Stimulated activated CD4-positive, alpha-beta T cell treated with anti-CD3 and anti-CD28 coated beads, TNF-alpha, amount 100 ng/mL, for 4 hours (primary cell): ENCODE measurements around the gene LRRC75A.

Source experiments
- DNase-seq, 3 experiments: peaks; one replicate each; pipeline ENCODE4 v3.0.0-alpha.2; 2020; ENCODE audit warnings: low read depth in 3 of 3

Gene LRRC75A

GRCh38 chr17:16493531-16494046, 1.6 kb upstream of the LRRC75A start:
- DNase-seq = no peak

- DNase-seq = no peak
Observed at GRCh38 chr17:16492613-16493530, 879 bp upstream of the LRRC75A start.

GRCh38 chr17:16491131-16491702, 776 bp downstream of the LRRC75A start:
- DNase-seq = peak in 1 of 3 experiments; percentile 7

- no peak for DNase-seq
Observed at GRCh38 chr17:16489431-16489830, 2.6 kb downstream of the LRRC75A start.

GRCh38 chr17:16488968-16489337, 3.0 kb downstream of the LRRC75A start:
- no peak for DNase-seq

- DNase-seq = no peak
Observed at GRCh38 chr17:16488186-16488967, 3.6 kb downstream of the LRRC75A start.

GRCh38 chr17:16486373-16487250, 5.4 kb downstream of the LRRC75A start:
- no peak for DNase-seq

- DNase-seq = no peak
Observed at GRCh38 chr17:16484445-16485175, 7.4 kb downstream of the LRRC75A start.

GRCh38 chr17:16483021-16483645, 8.9 kb downstream of the LRRC75A start:
- no peak for DNase-seq

GRCh38 chr17:16482253-16482652, 9.7 kb downstream of the LRRC75A start:
- DNase-seq = no peak

- no peak for DNase-seq
Observed at GRCh38 chr17:16480995-16481394, 11.0 kb downstream of the LRRC75A start.

- no peak for DNase-seq
Observed at GRCh38 chr17:16479264-16479663, 12.7 kb downstream of the LRRC75A start.

- DNase-seq = no peak
Observed at GRCh38 chr17:16478649-16479048, 13.3 kb downstream of the LRRC75A start.

GRCh38 chr17:16477666-16478065, 14.3 kb downstream of the LRRC75A start:
- DNase-seq = no peak

- no peak for DNase-seq
Observed at GRCh38 chr17:16477255-16477654, 14.7 kb downstream of the LRRC75A start.

- no peak for DNase-seq
Observed at GRCh38 chr17:16475179-16475704, 16.8 kb downstream of the LRRC75A start.

GRCh38 chr17:16474012-16474725, 17.8 kb downstream of the LRRC75A start:
- no peak for DNase-seq

GRCh38 chr17:16473044-16474011, 18.7 kb downstream of the LRRC75A start:
- DNase-seq = no peak
